ENCODE data around the gene LMNTD1. TPM values are rescaled to one million over a fixed set of nuclear protein-coding genes. Genes with fewer than 3 reads are reported as not detected.

The LMNTD1 gene
- total RNA-seq, 2 experiments from 2014 or later: not detected

DNA sequence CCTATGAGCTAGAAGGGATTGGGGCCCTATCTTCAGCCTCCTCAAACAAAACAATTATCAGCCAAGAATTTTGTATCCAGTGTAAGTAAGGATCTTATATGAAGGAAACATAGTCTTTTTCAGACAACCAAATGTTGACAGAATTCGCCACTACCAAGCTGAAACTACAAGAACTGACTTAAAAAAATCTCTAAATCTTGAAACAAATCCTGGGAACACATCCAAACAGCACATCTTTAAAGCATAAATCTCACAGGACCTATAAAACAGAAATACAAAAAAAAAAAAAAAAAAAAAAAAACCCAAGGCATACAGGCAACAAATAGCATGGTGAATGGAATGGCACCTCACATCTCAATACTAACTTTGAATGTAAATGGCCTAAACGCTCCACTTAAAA lies 41.3 kb upstream of the LMNTD1 start:
- Histone ChIP-seq H3K4me3 (ENCODE audit: low read length) (no peak overlapping the region), H3K27me3 (ENCODE audit: control insufficient read depth in 1 of 2, insufficient read depth in 2 of 2, low read length in 2 of 2) (no peaks in the 10 kb centered on the region), H3K4me1 (ENCODE audit: insufficient read depth, low read length) (peaks cover 14% of the 10 kb centered on the region), H3K36me3 (ENCODE audit: insufficient read depth, low read length) (no peaks in the 10 kb centered on the region), H3K9me3 (ENCODE audit: control insufficient read depth in 1 of 2, insufficient read depth in 1 of 2, low read length in 2 of 2) (peaks cover 0 to 3% of the 10 kb centered on the region in 2 experiments), H3K27ac (ENCODE audit: low read depth in 1 of 2, low read length in 2 of 2) (no peak overlapping the region)
- no peaks in the 10 kb centered on the region for H3K27me3 Mint-ChIP-seq
- H3K4me3 Mint-ChIP-seq: no peak overlapping the region
- ATAC-seq (ENCODE audit: poor library complexity) (no peak), DNase-seq (no peak)
- intact Hi-C loops (cut with DNase I, micrococcal nuclease): no loop called here
- ChIA-PET POLR2A (no interaction called here), CTCF (no interaction called here)
- peaks cover 15% of the 10 kb centered on the region for H3K9me3 Mint-ChIP-seq
- peak overlapping the region; percentile 80 for H3K27ac Mint-ChIP-seq
- TF ChIP-seq, protein P1, sequence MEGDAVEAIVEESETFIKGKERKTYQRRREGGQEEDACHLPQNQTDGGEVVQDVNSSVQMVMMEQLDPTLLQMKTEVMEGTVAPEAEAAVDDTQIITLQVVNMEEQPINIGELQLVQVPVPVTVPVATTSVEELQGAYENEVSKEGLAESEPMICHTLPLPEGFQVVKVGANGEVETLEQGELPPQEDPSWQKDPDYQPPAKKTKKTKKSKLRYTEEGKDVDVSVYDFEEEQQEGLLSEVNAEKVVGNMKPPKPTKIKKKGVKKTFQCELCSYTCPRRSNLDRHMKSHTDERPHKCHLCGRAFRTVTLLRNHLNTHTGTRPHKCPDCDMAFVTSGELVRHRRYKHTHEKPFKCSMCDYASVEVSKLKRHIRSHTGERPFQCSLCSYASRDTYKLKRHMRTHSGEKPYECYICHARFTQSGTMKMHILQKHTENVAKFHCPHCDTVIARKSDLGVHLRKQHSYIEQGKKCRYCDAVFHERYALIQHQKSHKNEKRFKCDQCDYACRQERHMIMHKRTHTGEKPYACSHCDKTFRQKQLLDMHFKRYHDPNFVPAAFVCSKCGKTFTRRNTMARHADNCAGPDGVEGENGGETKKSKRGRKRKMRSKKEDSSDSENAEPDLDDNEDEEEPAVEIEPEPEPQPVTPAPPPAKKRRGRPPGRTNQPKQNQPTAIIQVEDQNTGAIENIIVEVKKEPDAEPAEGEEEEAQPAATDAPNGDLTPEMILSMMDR (IDR thresholded peaks at IDR 0.05): no peak
- H3K4me1 Mint-ChIP-seq (ENCODE audit: low read depth): peaks cover 60% of the 10 kb centered on the region
- peaks cover 8% of the 10 kb centered on the region for H3K36me3 Mint-ChIP-seq (ENCODE audit: low read depth)

DNA sequence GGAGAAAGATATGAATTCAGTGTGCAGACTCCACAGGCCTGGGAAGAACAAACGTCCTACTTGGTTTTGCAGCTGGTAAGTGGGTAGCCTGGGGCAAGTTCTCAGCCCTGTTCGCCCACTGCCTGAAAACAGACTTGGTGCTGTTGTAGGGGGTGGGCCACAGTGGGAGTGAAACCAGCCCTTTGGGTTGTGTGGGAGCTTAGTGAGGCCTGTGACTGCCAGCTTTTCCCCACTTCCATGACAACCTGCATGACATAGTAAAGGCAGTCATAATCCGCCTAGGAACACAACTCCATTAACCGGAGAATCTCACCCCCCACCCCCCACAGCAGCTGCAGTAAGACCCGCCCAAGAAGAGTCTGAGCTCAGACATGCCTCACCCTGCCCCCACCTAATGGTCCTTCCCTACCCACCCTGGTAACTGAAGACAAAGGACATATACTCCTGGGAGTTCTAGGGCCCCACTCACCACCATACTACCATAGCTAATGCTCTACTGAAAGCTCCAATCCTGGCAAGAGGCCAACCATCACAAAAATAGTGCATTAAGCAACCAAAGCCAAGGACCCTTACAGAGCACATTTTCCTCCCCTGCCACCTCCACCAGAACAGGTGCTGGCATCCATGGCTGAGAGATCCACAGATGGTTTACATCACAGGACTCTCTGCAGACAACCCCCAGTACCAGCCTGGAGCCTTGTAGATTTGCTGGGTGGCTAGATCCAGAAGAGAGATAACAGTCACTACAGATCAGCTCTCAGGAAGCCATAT lies 39.8 kb upstream of the LMNTD1 start:
- Mint-ChIP-seq H3K9me3 (peaks cover 13% of the 10 kb centered on the region), H3K27ac (peak overlapping the region; percentile 11), H3K4me3 (no peak overlapping the region), H3K36me3 (ENCODE audit: low read depth) (peaks cover 8% of the 10 kb centered on the region), H3K4me1 (ENCODE audit: low read depth) (peaks cover 67% of the 10 kb centered on the region), H3K27me3 (no peaks in the 10 kb centered on the region)
- TF ChIP-seq, protein P1 (IDR thresholded peaks at IDR 0.05): no peak
- Histone ChIP-seq H3K27ac (ENCODE audit: low read depth in 1 of 2, low read length in 2 of 2) (no peak overlapping the region), H3K36me3 (ENCODE audit: insufficient read depth, low read length) (no peaks in the 10 kb centered on the region), H3K4me1 (ENCODE audit: insufficient read depth, low read length) (peaks cover 14% of the 10 kb centered on the region), H3K9me3 (ENCODE audit: control insufficient read depth in 1 of 2, insufficient read depth in 1 of 2, low read length in 2 of 2) (peaks cover 0 to 3% of the 10 kb centered on the region in 2 experiments), H3K4me3 (ENCODE audit: low read length) (no peak overlapping the region), H3K27me3 (ENCODE audit: control insufficient read depth in 1 of 2, insufficient read depth in 2 of 2, low read length in 2 of 2) (no peaks in the 10 kb centered on the region)
- ChIA-PET POLR2A (no interaction called here), CTCF (no interaction called here)
- ATAC-seq (ENCODE audit: poor library complexity) (no peak), DNase-seq (no peak)
- intact Hi-C loops (cut with DNase I, micrococcal nuclease): no loop called here

DNA sequence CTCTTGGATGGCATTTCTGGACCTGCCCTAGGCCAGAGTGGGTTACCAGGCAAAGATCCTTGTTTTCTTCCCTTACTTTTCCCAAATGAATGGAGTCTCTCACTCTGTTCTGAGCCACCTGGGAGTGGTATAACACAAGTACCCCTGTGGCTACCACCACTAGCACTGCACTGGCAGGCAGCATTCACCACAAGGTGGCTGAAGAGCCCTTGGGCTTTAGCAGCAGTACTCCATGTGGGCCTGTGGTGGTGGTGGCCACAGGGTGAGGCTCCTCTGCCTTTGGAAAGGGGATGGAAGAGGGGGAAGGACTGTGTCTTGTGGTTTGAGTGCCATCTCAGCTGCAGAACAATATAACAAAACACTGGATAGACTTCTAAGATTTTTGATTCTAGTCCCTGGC lies 38.1 kb upstream of the LMNTD1 start:
- no peak for DNase-seq
- Mint-ChIP-seq H3K4me1 (ENCODE audit: low read depth) (peaks cover 60% of the 10 kb centered on the region), H3K4me3 (no peak overlapping the region), H3K9me3 (peaks cover 7% of the 10 kb centered on the region), H3K27ac (peak overlapping the region; percentile 89), H3K36me3 (ENCODE audit: low read depth) (peaks cover 8% of the 10 kb centered on the region), H3K27me3 (no peaks in the 10 kb centered on the region)
- intact Hi-C loops (cut with DNase I, micrococcal nuclease): no loop called here
- ATAC-seq (ENCODE audit: poor library complexity): no peak
- peaks cover 0 to 3% of the 10 kb centered on the region in 2 experiments for H3K9me3 ChIP-seq (ENCODE audit: control insufficient read depth in 1 of 2, insufficient read depth in 1 of 2, low read length in 2 of 2)
- POLR2A ChIA-PET: no interaction called here
- no peaks in the 10 kb centered on the region for H3K27me3 ChIP-seq (ENCODE audit: control insufficient read depth in 1 of 2, insufficient read depth in 2 of 2, low read length in 2 of 2)
- no peak overlapping the region for H3K27ac ChIP-seq (ENCODE audit: low read depth in 1 of 2, low read length in 2 of 2)
- H3K4me3 ChIP-seq (ENCODE audit: low read length): no peak overlapping the region
- TF ChIP-seq, protein P1 (IDR thresholded peaks at IDR 0.05): no peak
- no peaks in the 10 kb centered on the region for H3K36me3 ChIP-seq (ENCODE audit: insufficient read depth, low read length)
- peaks cover 14% of the 10 kb centered on the region for H3K4me1 ChIP-seq (ENCODE audit: insufficient read depth, low read length)
- CTCF ChIA-PET: no interaction called here
